Activated naive CD4-positive, alpha-beta T cell treated with anti-CD3 and anti-CD28 coated beads, Interleukin-2, amount 50 U/mL, for 24 hours (primary cell): ENCODE measurements around the gene NSMCE1.
"Not testable (repeated sequence)": the region's sequence is repeated elsewhere in the genome, so short reads cannot be mapped to it uniquely, and the experiment has no call there.

Experiments
- H3K27ac Mint-ChIP-seq: one replicate; pipeline ENCODE4 v1.8.0; 2021; ENCODE audit warnings: mild to moderate bottlenecking, mixed read lengths
- H3K27me3 Mint-ChIP-seq: one replicate; pipeline ENCODE4 v1.8.0; 2021; ENCODE audit warnings: mixed read lengths
- H3K36me3 Mint-ChIP-seq: one replicate; pipeline ENCODE4 v1.8.0; 2021; ENCODE audit warnings: mixed read lengths
- H3K4me1 Mint-ChIP-seq: one replicate; pipeline ENCODE4 v1.8.0; 2021; ENCODE audit warnings: mixed read lengths
- H3K4me3 Mint-ChIP-seq: one replicate; pipeline ENCODE4 v1.8.0; 2021; ENCODE audit warnings: mild to moderate bottlenecking, mixed read lengths
- H3K9me3 Mint-ChIP-seq: one replicate; pipeline ENCODE4 v1.8.0; 2021; ENCODE audit warnings: mixed read lengths

The NSMCE1 gene

DNA sequence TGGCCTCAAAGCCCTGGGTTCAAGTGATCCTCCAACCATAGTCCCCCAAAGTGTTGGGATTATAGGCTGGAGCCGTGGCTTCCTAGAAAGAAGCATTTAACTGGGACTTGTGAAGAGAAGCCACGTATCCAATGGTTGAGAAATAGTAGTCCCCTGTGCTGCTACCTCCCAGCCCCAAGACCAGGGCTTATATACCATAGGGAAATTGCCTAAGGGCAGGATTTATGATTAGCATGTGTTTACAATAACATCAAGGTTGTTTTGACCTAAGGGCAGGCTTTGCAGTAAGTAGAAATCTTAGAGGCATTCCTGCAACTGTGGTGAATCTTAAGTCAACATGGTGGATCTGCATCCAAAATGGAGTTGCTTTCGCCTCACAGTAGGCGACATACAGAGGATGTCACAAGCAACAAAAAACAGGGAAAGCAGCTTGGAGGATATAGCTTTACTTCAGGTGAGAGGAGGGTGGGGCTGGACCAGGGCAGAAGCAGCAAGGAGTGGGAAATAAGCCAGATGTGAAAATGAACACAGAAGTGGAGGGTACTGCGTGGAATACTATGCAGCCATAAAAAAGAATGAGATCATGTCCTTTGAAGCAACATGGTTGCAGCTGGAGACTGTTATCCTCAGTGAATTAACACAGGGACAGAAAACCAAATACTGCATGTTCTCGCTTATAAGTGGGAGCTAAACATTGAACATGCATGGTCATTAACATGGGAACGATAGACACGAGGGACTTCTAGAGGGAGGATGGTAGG is 18.7 kb upstream of the NSMCE1 start:
- Mint-ChIP-seq H3K4me3 (no peak overlapping the region), H3K27ac (peak overlapping the region; percentile 62), H3K36me3 (no peaks in the 10 kb centered on the region), H3K9me3 (peaks cover 7% of the 10 kb centered on the region), H3K27me3 (no peaks in the 10 kb centered on the region), H3K4me1 (peaks cover 85% of the 10 kb centered on the region)

DNA sequence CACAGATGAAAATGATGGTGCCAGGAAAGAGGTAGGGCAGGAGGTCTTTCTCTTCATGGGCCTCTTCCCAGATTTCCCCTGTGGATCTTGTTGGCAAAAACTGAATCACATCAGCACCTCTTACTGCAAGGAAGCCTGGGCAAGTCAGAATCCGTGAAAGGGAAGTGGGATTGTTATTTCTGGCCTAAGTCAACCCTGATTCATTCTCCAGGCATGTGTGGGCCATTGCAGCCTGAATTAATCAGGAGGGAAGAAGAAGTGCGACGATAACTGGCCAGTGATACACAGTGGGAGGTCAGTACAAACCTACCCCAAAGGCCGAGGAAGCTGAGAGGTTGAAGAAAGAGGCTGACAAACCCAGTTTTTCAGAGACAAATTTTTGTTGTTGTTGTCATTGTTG is 17.9 kb upstream of the NSMCE1 start:
- H3K4me3 Mint-ChIP-seq = no peak overlapping the region
- peaks cover 7% of the 10 kb centered on the region for H3K9me3 Mint-ChIP-seq
- H3K27me3 Mint-ChIP-seq = no peaks in the 10 kb centered on the region
- H3K36me3 Mint-ChIP-seq = no peaks in the 10 kb centered on the region
- H3K4me1 Mint-ChIP-seq = peaks cover 84% of the 10 kb centered on the region
- H3K27ac Mint-ChIP-seq = no peak overlapping the region

DNA sequence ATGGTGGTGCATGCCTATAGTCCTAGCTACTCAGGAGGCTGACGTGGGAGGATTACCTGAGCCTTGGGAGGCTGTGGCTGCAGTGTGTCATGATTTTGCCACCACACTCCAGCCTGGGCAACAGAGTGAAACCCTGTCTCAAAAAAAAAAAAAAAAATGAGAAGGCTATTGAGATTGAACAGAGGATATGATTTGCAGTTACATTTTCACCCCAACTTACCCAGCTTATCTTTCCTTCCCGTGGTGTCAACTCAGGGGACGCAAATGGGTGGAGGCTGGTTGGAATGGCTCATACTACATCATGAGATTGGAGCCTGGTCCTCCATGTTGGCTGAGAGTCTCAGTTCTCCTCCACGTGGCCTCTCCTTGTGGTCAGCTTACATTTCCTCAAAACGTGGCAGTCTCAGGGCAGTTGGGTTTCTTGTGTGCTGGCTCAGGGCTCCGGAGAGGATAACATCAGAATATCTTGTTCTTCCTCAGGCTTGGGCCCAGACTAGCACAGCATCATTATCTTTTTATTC is 17.2 kb upstream of the NSMCE1 start:
- H3K36me3 Mint-ChIP-seq = no peaks in the 10 kb centered on the region
- no peak overlapping the region for H3K27ac Mint-ChIP-seq
- H3K9me3 Mint-ChIP-seq = peaks cover 7% of the 10 kb centered on the region
- H3K27me3 Mint-ChIP-seq = no peaks in the 10 kb centered on the region
- peaks cover 84% of the 10 kb centered on the region for H3K4me1 Mint-ChIP-seq
- no peak overlapping the region for H3K4me3 Mint-ChIP-seq

DNA sequence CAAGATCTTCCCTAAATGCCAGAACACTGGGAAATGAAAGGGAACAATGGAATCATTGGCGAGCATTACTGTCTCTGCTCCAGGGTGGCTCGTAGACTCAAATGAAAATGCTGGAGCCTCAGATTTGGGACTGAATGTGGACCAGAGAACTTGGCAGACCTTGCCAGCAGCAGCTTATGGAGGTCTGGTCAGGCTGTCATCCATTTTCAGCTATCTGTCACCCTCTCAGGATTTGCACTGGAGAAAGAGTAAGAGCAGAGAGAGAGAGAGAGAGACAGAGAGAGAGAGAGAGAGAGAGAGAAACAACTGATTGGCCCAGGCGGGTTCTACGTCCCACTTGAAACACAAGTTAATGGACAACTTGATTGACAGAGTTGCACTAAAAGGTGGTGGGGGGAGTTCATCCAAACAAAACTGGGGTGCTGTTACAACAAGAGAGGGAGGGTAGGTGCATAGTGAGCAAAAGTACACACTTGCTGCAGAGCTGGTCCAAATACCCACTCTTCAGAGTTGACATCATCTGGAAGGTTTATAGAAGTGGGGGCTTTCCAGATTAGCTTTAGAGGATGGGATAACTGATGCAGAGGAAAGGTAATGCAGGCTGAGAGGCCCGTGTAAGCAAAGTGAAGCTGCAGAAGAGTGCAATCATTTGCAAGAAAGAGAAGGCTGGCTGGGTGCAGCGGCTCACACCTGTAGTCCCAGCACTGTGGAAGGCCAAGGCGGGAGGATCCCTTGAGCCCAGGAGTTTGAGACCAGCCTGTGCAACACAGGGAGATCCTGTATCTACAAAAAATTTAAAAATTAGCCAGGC is 16.5 kb upstream of the NSMCE1 start:
- no peaks in the 10 kb centered on the region for H3K27me3 Mint-ChIP-seq
- no peak overlapping the region for H3K4me3 Mint-ChIP-seq
- no peaks in the 10 kb centered on the region for H3K36me3 Mint-ChIP-seq
- H3K4me1 Mint-ChIP-seq = peaks cover 77% of the 10 kb centered on the region
- peak overlapping the region; percentile 18 for H3K27ac Mint-ChIP-seq
- peaks cover 7% of the 10 kb centered on the region for H3K9me3 Mint-ChIP-seq

DNA sequence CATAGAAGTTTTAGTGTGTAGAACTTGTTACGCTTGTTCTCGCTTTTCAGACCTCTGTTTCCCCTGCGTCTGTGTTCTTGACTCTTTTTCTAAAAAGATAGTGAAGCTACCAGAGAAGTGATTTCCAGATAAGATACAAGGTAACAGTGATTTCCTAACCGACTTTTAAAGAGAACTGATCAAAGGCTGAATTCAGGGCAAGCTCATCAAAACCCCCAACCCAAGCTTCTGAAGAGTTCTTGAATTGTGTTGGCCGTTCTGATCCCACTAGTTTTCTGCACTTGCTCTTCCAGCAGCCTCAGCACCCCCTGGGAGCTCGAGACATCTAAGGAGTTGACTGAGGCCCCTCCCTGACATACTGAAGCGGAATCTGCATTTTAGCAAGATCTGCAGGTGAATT is 12.7 kb upstream of the NSMCE1 start:
- H3K36me3 Mint-ChIP-seq = no peaks in the 10 kb centered on the region
- H3K4me3 Mint-ChIP-seq = peak overlapping the region; percentile 71
- no peaks in the 10 kb centered on the region for H3K27me3 Mint-ChIP-seq
- H3K4me1 Mint-ChIP-seq = peaks cover 56% of the 10 kb centered on the region
- no peaks in the 10 kb centered on the region for H3K9me3 Mint-ChIP-seq
- peak overlapping the region; percentile 66 for H3K27ac Mint-ChIP-seq

DNA sequence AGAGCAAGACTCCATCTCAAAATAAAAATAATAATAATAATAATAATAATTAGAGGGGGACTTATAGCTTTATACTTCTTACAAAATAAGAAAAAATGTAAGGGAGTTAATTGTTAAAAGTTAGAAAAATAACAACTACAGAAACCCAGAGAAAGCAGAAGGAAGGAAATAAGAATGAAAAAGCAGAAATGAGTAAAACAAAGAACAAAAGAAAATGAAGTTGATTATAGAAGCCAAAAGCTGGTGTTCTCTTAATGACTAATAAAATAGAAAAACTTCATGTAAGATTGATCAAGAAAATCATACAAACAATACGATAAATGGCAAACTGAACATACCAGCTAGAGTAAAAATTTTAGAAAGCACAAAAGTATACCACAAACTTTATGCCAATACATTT is 6.8 kb upstream of the NSMCE1 start:
- H3K36me3 Mint-ChIP-seq = peaks cover 3% of the 10 kb centered on the region
- H3K27me3 Mint-ChIP-seq = no peaks in the 10 kb centered on the region
- peaks cover 59% of the 10 kb centered on the region for H3K4me1 Mint-ChIP-seq
- H3K9me3 Mint-ChIP-seq = peaks cover 4% of the 10 kb centered on the region
- no peak overlapping the region for H3K27ac Mint-ChIP-seq
- no peak overlapping the region for H3K4me3 Mint-ChIP-seq

DNA sequence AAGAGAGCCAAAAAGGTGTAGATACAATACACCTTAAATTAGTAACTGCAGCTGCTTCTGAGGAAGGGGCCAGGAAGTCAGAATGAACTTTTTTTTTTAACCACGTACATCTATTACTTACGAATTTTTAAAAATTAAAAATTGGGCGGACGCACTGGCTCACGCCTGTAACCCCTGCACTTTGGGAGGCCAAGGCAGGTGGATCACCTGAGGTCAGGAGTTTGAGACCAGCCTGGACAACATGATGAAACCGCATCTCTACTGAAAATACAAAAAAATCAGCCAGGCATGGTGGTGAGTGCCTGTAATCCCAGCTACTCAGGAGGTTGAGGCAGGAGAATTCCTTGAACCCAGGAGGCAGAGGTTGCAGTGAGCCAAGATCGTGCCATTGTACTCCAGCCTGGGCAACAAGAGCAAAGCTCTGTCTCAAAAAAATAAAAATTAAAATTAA is 5.9 kb upstream of the NSMCE1 start:
- Mint-ChIP-seq H3K27ac (peak overlapping the region; percentile 93), H3K4me1 (peaks cover 69% of the 10 kb centered on the region), H3K4me3 (peak overlapping the region; percentile 74)
- H3K9me3 Mint-ChIP-seq, H3K27me3 Mint-ChIP-seq, H3K36me3 Mint-ChIP-seq: not testable (repeated sequence)

DNA sequence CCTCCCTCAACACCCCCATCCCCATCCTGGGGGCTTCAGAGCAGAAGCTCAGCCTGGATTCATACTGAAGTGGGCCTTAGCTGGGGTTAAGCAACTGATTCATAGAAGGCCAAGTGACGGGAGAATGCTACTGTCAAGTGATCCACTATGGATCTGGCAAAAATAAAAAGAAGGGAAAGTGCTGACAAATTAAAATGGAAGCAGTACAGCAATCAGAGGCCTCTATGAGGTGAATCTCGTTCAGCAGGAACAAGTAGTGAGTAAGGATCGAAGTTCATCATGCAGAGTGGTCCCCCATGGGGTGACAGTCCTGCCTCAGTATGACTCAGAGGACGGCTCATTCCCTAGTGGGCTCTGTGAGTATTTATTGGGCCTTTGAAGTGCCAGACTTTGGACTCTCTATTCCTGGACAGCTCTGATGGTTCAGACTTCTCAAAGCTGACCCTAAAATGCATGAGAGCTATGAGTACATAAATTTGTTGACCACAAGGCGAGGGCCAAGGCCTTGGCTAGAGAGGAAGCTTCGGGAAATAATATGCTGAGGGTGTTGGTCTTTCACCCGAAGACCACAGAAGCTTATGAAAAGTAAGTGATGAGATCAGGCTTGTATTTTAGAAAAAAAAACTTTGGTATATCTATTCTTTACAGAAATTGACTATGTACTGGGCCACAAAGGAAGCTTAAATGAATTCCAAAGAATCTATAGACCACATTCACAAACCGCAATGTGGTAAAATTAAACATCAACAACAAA is 5.3 kb upstream of the NSMCE1 start:
- peaks cover 70% of the 10 kb centered on the region for H3K4me1 Mint-ChIP-seq
- H3K27ac Mint-ChIP-seq = peak overlapping the region; percentile 93
- H3K36me3 Mint-ChIP-seq = peaks cover 3% of the 10 kb centered on the region
- no peaks in the 10 kb centered on the region for H3K27me3 Mint-ChIP-seq
- peaks cover 4% of the 10 kb centered on the region for H3K9me3 Mint-ChIP-seq
- peak overlapping the region; percentile 74 for H3K4me3 Mint-ChIP-seq

DNA sequence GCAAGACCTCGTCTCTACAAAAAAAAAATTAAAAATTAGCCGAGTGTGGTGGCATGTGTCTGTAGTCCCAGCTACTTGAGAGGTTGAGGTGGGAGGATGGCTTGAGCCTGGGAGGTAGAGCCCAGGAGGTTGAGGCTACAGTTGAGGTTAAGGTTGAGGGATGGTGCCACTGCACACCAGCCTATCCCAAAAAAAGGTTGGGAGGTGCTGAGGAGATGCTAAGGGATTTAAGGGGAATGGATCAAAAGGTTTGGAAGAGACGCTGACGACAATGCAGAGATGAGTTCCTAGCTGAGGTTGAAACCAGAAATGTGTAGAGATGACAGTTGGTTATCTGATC is 4.7 kb upstream of the NSMCE1 start:
- peak overlapping the region; percentile 93 for H3K27ac Mint-ChIP-seq
- no peaks in the 10 kb centered on the region for H3K27me3 Mint-ChIP-seq
- H3K9me3 Mint-ChIP-seq = peaks cover 4% of the 10 kb centered on the region
- peak overlapping the region; percentile 74 for H3K4me3 Mint-ChIP-seq
- peaks cover 4% of the 10 kb centered on the region for H3K36me3 Mint-ChIP-seq
- peaks cover 70% of the 10 kb centered on the region for H3K4me1 Mint-ChIP-seq

DNA sequence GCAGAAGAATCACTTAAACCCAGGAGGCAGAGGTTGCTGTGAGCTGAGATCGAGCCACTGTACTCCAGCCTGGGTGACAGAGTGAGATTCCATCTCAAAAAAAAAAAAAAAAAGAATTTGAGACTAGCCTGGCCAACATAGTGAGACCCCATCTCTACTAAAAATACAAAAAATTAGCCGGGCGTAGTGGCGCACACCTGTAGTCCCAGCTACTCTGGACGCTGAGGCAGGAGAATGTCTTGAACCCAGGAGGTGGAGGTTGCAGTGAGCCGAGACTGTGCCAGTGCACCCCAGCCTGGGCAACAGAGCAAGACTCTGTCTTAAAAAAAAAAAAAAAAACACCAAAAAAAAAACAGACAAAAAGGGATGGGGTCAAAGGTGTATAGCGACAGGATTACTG is 4.1 kb upstream of the NSMCE1 start:
- Mint-ChIP-seq H3K4me1 (peaks cover 74% of the 10 kb centered on the region), H3K27ac (peak overlapping the region; percentile 93)
- H3K36me3 Mint-ChIP-seq, H3K9me3 Mint-ChIP-seq, H3K4me3 Mint-ChIP-seq, H3K27me3 Mint-ChIP-seq: not testable (repeated sequence)

DNA sequence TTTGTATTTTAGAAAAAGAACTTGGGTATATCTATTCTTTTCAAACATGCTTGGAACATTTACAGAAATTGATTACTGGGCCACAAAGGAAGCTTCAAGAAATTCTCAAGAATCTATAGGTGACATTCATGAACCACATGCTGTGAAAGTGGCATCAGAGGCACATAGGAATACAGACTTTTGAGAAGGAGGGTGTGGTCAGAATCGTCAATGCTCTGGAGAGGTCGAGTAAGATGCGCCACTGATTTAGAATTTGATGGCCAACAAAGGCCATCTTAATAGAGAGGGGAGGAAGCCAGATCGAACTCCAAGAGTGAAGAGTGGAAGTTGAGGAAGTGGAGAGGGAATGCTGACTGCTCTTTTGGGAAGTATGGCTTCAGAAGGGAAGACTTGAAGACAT is 3.5 kb upstream of the NSMCE1 start:
- Mint-ChIP-seq H3K27ac (peak overlapping the region; percentile 97), H3K36me3 (peaks cover 12% of the 10 kb centered on the region), H3K27me3 (no peaks in the 10 kb centered on the region), H3K4me1 (peaks cover 79% of the 10 kb centered on the region), H3K9me3 (peaks cover 4% of the 10 kb centered on the region), H3K4me3 (peak overlapping the region; percentile 73)

DNA sequence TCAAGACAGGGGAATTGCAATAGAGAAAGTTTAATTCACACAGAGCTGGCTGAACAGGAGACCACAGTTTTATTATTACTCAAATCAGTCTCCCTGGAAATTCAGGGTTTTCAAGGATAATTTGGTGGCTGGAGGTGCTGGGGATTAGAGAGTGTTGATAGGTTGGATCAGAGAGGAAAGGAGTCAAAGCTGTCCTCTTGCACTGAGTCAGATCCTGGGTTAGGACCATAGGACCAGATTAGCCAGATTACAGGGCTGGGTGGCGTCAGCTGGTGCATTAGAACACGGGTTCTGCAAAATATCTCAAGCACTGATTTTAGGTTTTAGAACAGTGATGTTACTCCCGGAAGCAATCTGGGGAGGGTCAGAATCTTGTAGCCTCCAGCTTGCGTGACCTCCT is 1.8 kb upstream of the NSMCE1 start:
- Mint-ChIP-seq H3K4me3 (no peak overlapping the region), H3K27me3 (no peaks in the 10 kb centered on the region), H3K27ac (peak overlapping the region; percentile 8), H3K9me3 (peaks cover 4% of the 10 kb centered on the region), H3K4me1 (peaks cover 73% of the 10 kb centered on the region), H3K36me3 (peaks cover 12% of the 10 kb centered on the region)

DNA sequence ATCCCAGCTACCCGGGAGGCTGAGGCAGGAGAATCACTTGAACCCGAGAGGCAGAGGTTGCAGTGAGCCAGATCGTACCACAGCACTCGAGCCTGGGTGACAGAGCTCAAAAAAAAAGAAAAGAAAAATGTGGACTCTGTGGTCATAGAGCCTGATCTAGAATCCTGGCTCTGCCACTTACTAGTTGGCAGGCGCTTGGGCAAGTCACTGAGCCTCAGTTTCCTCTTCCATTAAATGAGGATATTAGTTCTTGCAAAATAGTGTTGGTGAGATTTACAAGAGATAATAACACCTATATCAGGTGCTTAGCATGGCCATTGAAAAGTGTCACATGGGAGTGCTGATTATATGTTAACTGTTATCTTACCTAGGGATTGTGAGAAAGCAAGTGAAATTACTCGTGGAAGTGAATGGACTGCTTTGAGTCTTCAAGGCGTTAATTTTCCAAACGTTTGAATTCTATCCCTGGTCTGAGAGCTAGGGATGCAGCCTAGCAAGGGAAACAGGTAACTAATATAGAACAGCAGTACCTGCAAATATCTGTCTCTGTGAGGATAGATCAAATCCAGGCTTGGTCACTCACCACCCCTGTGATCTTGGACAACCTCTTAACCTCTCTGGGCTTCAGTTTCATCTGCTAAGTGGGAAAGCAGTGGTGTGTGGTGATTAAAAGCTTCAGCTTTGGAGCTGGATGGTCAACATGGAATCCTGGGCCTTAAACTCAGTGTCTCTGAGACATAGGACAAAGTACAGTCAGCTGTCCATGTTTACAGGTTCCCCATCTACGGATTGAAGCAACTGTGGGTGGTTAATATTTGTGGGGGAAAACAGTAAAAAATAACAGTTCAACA is 953 bp upstream of the NSMCE1 start:
- Mint-ChIP-seq H3K4me3 (peak overlapping the region; percentile 93), H3K27me3 (no peaks in the 10 kb centered on the region), H3K9me3 (peaks cover 4% of the 10 kb centered on the region), H3K4me1 (peaks cover 76% of the 10 kb centered on the region), H3K36me3 (peaks cover 12% of the 10 kb centered on the region), H3K27ac (peak overlapping the region; percentile 97)

DNA sequence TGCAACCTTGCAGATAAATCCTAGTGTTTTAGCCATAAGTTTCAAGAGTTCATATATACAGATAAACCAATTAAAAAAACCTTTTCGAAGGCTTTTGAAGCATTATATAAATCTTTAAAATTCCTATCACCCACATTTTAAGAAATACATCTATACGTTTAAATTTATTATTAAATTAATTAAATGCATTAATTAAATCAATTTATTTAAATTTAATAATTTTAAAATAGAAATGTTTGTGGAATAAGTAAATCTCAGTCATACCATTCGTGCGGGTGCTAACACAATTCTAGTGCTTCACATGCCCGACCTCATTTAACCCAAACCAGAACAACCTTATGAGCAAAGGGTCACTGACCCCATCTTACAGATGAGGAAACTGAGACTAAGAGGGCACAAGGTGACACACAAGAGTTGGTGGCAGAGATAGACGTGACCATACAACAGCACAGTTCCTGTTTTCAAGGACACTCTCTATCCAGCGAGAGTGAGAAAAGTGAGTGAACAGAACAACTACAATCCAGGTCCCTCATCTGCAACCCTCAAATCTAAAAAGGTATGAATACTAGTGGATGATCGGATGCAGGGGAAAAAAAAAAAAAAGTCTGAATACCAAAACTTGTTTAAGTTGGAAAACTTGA is 1.4 kb downstream of the NSMCE1 start:
- H3K36me3 Mint-ChIP-seq = peaks cover 18% of the 10 kb centered on the region
- peak overlapping the region; percentile 93 for H3K4me3 Mint-ChIP-seq
- peak overlapping the region; percentile 48 for H3K27ac Mint-ChIP-seq
- H3K4me1 Mint-ChIP-seq = peaks cover 77% of the 10 kb centered on the region
- H3K9me3 Mint-ChIP-seq = peaks cover 3% of the 10 kb centered on the region
- no peaks in the 10 kb centered on the region for H3K27me3 Mint-ChIP-seq
